Head of caudate nucleus (tissue), 42 donors: ENCODE data around the gene METTL21A.
"Not testable (repeated sequence)": the region's sequence is repeated elsewhere in the genome, so short reads cannot be mapped to it uniquely, and the experiment has no call there.

ENCODE experiments used
- DNase-seq, 42 donors: peaks; one replicate each; pipeline versions ENCODE4 v3.0.0 to v3.0.0-alpha.2; 2020 to 2021; ENCODE audit warnings: mixed read lengths in 7 of 42
- intact Hi-C: fragments of 100-400 bp; cut with DNase I; formaldehyde crosslinking; loops from one replicate; pipeline ENCODE4 v1.15.0; 2022

Gene METTL21A

GRCh38 chr2:207625014-207625907 is at the start of gene METTL21A:
Gene METTL21A, minus strand, starts transcription at chr2:207625394. Its CDS starts 1,019 bp downstream, at chr2:207624375.
- intact Hi-C loops = loop anchor here (2.0 to 10.0 kb wide), 5 partner anchors 86 to 642 kb away; partner anchors contain the start of genes CCNYL1, PIKFYVE and PLEKHM3
- peak; percentile 65 to 93 (median 87) for DNase-seq

- no peak for DNase-seq
- intact Hi-C loops = no loop called here
Observed at GRCh38 chr2:207674826-207675225, 49.6 kb upstream of the METTL21A start.

- intact Hi-C loops = no loop called here
- no peak for DNase-seq
Observed at GRCh38 chr2:207674266-207674774, 49.1 kb upstream of the METTL21A start.

- DNase-seq = no peak
- intact Hi-C loops = no loop called here
Observed at GRCh38 chr2:207673431-207673830, 48.2 kb upstream of the METTL21A start.

- no peak for DNase-seq
- intact Hi-C loops = no loop called here
Observed at GRCh38 chr2:207670887-207671286, 45.7 kb upstream of the METTL21A start.

DNA sequence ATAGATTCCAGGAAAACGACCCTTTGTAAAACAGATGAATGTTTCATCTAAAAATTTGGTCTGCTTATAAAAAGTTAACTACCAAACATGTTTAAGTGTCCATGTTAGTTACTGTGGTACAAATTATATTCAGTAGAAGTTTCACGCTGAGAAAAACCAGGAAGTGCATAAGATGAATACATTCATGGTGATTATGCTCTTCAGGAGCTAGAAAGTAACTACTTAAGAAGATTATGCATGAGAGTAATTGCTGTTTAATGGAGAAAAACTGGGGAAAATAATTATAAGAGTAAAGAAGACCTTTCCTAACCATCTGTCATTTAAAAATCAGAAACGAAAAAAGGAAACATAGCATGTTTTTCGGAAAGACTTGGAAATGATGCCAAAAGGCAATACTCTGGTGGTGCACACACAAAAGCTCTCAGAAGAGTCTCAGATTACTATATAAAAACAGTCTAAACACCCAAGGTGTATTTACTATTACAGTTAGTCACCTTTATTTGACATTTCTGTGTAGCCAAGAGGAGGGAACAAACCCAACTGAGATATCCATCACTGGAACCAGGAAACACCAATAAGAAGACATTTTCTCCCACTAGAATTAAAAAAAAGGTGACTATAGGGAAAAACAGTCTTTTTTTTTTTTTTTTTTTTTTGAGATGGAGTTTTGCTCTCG is 38.8 kb upstream of the METTL21A start:
- intact Hi-C loops = no loop called here
- DNase-seq = no peak

GRCh38 chr2:207662203-207662602 is 37.0 kb upstream of the METTL21A start:
- intact Hi-C loops = no loop called here
- no peak for DNase-seq

- intact Hi-C loops = no loop called here
Observed at GRCh38 chr2:207660994-207661393, 35.8 kb upstream of the METTL21A start.

DNA sequence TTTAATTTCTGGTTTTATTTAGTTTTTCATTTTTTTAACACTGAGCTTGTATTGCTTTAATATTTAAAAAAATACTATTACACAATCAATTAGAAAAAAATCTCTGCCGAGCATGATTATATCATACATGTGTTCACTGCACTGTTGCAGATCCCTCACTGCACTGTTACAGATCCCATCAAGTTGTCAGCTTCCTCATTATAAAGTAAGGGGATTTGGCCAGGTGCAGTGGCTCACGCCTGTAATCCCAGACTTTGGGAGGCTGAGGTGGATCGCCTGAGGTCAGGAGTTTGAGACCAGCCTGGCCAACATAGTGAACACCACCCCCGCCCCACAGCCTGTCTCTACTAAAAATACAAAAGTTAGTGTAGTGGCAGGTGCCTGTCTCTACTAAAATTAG is 33.0 kb upstream of the METTL21A start:
- no peak for DNase-seq
- intact Hi-C loops = no loop called here

More at GRCh38 chr2:207660994-207661393, 35.8 kb upstream of the METTL21A start:
- no peak for DNase-seq

GRCh38 chr2:207655000-207655399 is 29.8 kb upstream of the METTL21A start:
- no peak for DNase-seq
- intact Hi-C loops = no loop called here

DNA sequence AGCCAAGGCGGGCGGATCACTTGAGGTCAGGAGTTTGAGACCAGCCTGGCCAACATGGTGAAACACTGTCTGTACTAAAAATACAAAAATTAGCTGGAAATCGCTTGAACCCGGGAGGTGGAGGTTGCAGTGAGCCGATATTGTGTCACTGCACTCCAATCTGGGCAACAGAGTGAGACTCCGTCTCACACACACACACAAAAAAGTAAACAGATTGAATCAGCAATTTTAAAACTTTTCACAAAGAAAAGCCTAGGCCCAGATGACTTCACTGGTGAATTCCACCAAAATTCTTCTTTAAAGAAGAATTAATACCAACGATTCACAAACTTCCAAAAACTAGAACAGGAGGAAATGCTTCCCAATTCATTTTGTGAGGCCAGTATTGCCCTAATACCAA is 21.4 kb upstream of the METTL21A start:
- DNase-seq, intact Hi-C loops: not testable (repeated sequence)

DNA sequence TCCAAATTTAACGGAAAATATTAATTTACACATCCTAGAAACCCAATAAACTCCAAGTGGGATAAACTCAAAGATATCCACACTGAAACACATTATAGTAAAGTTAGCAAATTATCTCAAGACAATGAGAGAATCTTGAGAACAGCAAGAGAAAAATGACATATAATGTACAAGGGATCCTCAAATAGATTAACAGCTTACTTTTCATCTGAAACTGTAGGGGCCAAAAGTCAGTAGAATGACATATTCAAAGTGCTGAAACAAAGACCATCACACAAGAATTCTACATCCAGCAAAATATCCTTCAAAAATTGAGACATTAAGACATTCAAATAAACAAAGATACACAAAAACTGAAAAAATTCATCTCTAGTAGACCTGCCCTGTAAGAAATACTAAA is 18.7 kb upstream of the METTL21A start:
- DNase-seq = no peak
- intact Hi-C loops = no loop called here

DNA sequence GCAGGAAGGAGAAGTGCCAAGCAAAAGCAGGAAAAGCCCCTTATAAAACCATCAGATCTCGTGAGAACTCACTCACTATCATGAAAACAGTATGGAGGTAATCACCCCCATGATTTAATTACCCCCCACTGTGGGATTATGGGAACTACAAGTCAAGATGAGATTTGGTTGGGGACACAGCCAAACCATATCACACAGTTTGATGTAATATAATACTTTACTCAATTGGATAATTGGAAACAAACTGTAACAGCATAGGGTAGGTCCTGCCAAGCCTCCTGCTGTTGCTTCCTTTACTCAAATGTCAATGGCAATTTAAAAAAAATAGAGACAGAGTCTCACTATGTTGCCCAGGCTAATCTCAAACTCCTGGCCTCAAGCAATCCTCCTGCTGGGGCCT is 15.5 kb upstream of the METTL21A start:
- DNase-seq = no peak
- intact Hi-C loops = no loop called here

GRCh38 chr2:207640160-207640559 is 15.0 kb upstream of the METTL21A start:
- peak in 1 of 42 donors; percentile 17 for DNase-seq
- intact Hi-C loops = no loop called here

DNA sequence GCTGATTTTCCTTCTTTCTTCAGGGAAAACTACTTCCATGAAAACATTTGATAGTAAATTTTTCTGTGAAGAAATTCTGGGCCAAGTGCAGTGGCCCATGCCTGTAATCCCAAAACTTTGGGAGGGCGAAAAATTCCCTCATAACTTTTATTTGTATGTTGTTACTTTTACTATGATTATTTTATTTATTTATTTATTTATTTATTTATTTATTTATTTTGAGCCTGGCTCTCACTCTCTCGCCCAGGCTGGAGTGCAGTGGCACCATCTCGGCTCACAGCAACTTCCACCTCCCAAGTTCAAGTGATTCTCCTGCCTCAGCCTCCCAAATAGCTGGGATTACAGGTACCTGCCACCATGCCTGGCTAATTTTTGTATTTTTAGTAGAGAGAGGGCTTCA is 14.1 kb upstream of the METTL21A start:
- DNase-seq, intact Hi-C loops: not testable (repeated sequence)

DNA sequence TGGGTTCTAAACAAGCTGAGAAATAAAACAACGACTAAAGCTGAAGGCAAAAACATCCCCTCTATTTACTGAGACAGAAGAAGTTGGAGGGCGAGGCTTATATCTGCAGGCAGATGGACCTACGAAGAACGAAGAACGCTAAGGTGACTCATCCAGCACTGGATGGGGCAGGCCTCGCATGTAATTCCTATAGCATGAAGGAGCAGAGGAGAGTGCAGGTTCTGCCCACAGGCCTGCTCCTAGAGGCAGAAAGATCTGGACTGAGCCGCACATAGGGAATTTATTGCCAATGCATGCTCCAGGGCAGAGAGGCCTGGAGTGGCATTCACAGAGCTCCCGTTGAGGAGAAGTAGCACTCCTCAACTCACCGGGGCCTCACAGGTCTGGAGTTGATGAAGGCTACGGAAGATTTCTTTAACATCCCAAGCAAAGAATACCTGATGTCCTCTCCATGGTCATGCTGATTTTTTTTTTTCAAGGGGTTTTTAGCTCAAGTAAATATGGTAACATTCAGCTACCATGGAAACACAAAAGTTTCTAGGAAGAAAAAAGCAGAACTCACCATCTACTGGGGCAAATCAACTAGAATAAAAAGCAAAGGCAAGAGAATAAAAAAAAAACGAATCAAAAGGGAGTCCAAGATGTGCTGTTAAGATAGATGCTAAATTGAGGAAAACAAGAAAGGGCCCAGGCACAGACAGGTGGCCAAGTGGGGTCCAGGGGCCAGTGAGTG is 10.4 kb upstream of the METTL21A start:
- DNase-seq = no peak
- intact Hi-C loops = no loop called here

DNA sequence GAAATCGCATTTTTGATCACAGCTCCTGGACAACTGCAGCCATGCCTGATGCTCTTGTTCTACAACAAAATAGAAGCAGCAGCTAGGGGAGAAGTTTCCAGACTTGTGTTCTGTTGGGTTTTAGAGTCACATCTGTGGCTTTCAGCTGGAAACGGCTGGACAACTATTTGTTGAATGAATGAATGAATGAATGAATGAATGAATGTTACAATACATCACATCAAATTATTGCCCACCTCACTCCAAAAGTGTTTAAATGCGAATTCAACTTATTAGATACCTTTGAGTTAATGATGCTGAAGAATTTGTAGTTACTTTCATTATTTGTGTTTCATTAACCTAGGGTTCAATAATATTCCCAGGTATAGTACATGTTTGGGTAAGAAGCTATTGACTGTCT is 8.5 kb upstream of the METTL21A start:
- intact Hi-C loops = no loop called here
- DNase-seq = no peak

GRCh38 chr2:207632575-207633493 is 7.6 kb upstream of the METTL21A start:
- peak in 1 of 42 donors; percentile 42 for DNase-seq
- intact Hi-C loops = no loop called here
